ENCODE results near the gene CDH24. TPM values are rescaled to one million over a fixed set of nuclear protein-coding genes. Genes with fewer than 3 reads are reported as not detected.

Gene CDH24
- total RNA-seq, 1 experiment from 2014 or later: 17.9 TPM

GRCh38 chr14:23099212-23099861 lies 42.0 kb upstream of the CDH24 start:
- no peak for ATAC-seq
- no peaks in the 10 kb centered on the region for H3K9me3 Mint-ChIP-seq
- 0 out of 2 replicates have a peak overlapping the region, but pooled peaks have one; percentile 23 for H3K27ac Mint-ChIP-seq
- TF ChIP-seq ZNF416 (CRISPR knock-in tag; IDR thresholded peaks at IDR 0.05) (no peak), MYBL2 (CRISPR knock-in tag; IDR thresholded peaks at IDR 0.05) (no peak), CREM (CRISPR knock-in tag; IDR thresholded peaks at IDR 0.05) (no peak), E2F1 (CRISPR knock-in tag; IDR thresholded peaks at IDR 0.05) (no peak), ZNF425 (CRISPR knock-in tag; conservative IDR thresholded peaks at IDR 0.05) (no peak), USF2 (CRISPR knock-in tag; IDR thresholded peaks at IDR 0.05) (no peak), NR1H2 (CRISPR knock-in tag; IDR thresholded peaks at IDR 0.05) (no peak), FOXJ3 (CRISPR knock-in tag; IDR thresholded peaks at IDR 0.05; ENCODE audit: borderline replicate concordance) (no peak), E2F4 (CRISPR knock-in tag; IDR thresholded peaks at IDR 0.05; ENCODE audit: borderline replicate concordance, low read depth) (no peak), ZNF532 (CRISPR knock-in tag; IDR thresholded peaks at IDR 0.05; ENCODE audit: borderline replicate concordance) (no peak), FOXK1 (CRISPR knock-in tag; IDR thresholded peaks at IDR 0.05) (no peak), ZSCAN18 (CRISPR knock-in tag; IDR thresholded peaks at IDR 0.05) (no peak), TCF7 (CRISPR knock-in tag; IDR thresholded peaks at IDR 0.05; ENCODE audit: low read depth) (no peak)
- ChIA-PET CTCF (interaction anchor here (0.7 to 6.9 kb wide), 7 partner anchors 13 to 280 kb away, joined by 3 to 43 read pairs (median 5); no protein-coding TSS in a partner anchor), POLR2A (no interaction called here)
- H3K36me3 Mint-ChIP-seq: peaks cover 24% of the 10 kb centered on the region
- H3K4me3 Mint-ChIP-seq: no peak overlapping the region
- H3K4me1 Mint-ChIP-seq: peaks cover 46% of the 10 kb centered on the region
- DNase-seq (ENCODE audit: low spot score): no peak
- peaks cover 11% of the 10 kb centered on the region for H3K27me3 Mint-ChIP-seq (ENCODE audit: low read depth)

All from WTC11 (cell line).